ENCODE data around the gene CNTF. TPM values are rescaled to one million over a fixed set of nuclear protein-coding genes. Genes with fewer than 3 reads are reported as not detected.

CNTF gene
- total and polyA plus RNA-seq, 2 experiments from 2014 or later, result 3.1 TPM; not detected in 1

- Histone ChIP-seq H3K27me3 (no peaks in the 10 kb centered on the region), H4K20me1 (ENCODE audit: insufficient read depth, poor library complexity, severe bottlenecking) (no peaks in the 10 kb centered on the region), H3K4me2 (peak within 1 kb of the TSS; percentile 88), H3K4me1 (ENCODE audit: insufficient read depth) (peaks cover 6% of the 10 kb centered on the region), H3K9me2 (replicated peaks; ENCODE audit: insufficient read depth) (no peaks in the 10 kb centered on the region), H3K4me3 (no peak within 1 kb of the TSS), H2AFZ (no peak within 1 kb of the TSS), H3K79me2 (peaks cover 24% of the 10 kb centered on the region), H3K36me3 (replicated peaks; ENCODE audit: insufficient read depth, low read depth) (no peaks in the 10 kb centered on the region), H3K9me3 (ENCODE audit: low read depth) (no peaks in the 10 kb centered on the region), H3K27ac (peak within 1 kb of the TSS; percentile 98)
- DNase-seq (ENCODE audit: low spot score), result no peak
- 96% methylated on average over 6 of the region's 6 CpGs for WGBS (ENCODE audit: low lambda C conversion rate, missing lambda C conversion rate)
- TF ChIP-seq EZH2phosphoT487 (IDR thresholded peaks at IDR 0.05; ENCODE audit: low read depth, severe bottlenecking, unreplicated experiment), result no peak
- no peak for TF ChIP-seq EZH2 (IDR thresholded peaks at IDR 0.05; ENCODE audit: borderline replicate concordance)
- TF ChIP-seq, protein P1, sequence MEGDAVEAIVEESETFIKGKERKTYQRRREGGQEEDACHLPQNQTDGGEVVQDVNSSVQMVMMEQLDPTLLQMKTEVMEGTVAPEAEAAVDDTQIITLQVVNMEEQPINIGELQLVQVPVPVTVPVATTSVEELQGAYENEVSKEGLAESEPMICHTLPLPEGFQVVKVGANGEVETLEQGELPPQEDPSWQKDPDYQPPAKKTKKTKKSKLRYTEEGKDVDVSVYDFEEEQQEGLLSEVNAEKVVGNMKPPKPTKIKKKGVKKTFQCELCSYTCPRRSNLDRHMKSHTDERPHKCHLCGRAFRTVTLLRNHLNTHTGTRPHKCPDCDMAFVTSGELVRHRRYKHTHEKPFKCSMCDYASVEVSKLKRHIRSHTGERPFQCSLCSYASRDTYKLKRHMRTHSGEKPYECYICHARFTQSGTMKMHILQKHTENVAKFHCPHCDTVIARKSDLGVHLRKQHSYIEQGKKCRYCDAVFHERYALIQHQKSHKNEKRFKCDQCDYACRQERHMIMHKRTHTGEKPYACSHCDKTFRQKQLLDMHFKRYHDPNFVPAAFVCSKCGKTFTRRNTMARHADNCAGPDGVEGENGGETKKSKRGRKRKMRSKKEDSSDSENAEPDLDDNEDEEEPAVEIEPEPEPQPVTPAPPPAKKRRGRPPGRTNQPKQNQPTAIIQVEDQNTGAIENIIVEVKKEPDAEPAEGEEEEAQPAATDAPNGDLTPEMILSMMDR (IDR thresholded peaks at IDR 0.05; ENCODE audit: poor library complexity), result no peak
Observed at GRCh38 chr11:58575377-58576020, 47.0 kb upstream of the CNTF start, which contains the start of gene LPXN. LPXN (minus strand) TSS chr11:58575856; CDS start chr11:58575772, 84 bp downstream.

DNA sequence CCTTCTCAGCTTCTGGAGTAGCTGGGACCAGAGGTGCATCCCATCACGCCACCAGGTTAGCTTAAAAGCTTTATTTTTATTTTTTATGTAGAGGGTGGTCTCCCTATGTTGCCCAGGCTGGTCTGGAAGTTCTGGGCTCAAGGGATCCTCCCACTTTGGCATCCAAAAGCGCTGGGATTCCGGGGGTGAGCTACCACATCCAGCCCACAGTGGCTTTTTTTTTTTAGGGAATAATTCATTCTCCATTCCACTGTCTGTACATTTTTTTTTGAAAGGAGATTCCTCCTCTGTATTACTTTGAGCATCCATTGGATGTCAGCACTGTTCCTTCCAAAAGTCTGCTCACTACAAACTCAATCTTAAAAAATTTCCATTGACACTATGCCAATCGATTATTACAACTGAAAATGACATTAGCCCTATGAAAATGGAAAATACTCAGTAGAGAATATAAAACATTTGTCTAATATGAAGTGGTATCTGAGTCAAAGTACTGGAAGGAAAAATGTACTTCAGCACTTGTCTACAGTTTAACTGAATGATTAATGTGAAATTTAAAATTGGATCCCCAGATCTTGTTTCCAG lies 45.5 kb upstream of the CNTF start:
- Histone ChIP-seq H3K36me3 (replicated peaks; ENCODE audit: insufficient read depth, low read depth) (no peaks in the 10 kb centered on the region), H3K9me3 (ENCODE audit: low read depth) (no peaks in the 10 kb centered on the region), H3K27me3 (no peaks in the 10 kb centered on the region), H3K27ac (peak overlapping the region; percentile 98), H4K20me1 (ENCODE audit: insufficient read depth, poor library complexity, severe bottlenecking) (peaks cover 3% of the 10 kb centered on the region), H2AFZ (peak overlapping the region; percentile 49), H3K4me3 (peak overlapping the region; percentile 50), H3K9me2 (replicated peaks; ENCODE audit: insufficient read depth) (no peaks in the 10 kb centered on the region), H3K4me2 (peak overlapping the region; percentile 88), H3K4me1 (ENCODE audit: insufficient read depth) (peaks cover 15% of the 10 kb centered on the region), H3K79me2 (peaks cover 35% of the 10 kb centered on the region)
- WGBS (ENCODE audit: low lambda C conversion rate, missing lambda C conversion rate), result 61% methylated on average over 4 of the region's 4 CpGs
- TF ChIP-seq, protein P1 (IDR thresholded peaks at IDR 0.05; ENCODE audit: poor library complexity), result peak; percentile 52
- no peak for TF ChIP-seq EZH2 (IDR thresholded peaks at IDR 0.05; ENCODE audit: borderline replicate concordance)
- DNase-seq (ENCODE audit: low spot score), result peak; percentile 36

DNA sequence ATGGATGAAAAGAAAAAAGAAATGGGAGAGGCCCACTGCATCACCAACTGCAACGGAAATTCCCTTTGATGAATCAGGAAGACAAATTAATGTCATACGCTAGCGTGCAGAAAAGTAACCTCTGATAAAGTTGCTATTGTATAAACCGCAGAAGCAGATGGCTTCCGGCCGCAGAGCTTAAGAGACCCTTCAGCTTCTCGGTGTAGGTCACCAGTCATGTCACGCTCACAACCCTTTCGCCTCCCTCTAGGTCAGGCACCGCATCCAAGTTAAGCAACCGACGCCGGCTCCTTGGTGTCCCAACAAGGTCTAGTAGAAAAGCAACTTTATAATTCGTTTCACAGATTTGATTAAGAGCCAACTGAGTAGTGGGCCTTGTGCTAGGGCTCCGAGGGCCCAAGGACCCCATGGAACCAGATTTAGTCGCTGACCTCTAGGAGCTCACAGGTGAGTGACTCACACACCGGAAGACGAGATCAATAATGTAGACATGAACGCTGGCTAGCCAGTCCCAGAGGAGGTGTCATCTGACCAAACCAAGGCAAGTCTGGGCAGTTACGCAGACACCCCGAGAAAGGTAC lies 44.8 kb upstream of the CNTF start:
- H3K79me2 ChIP-seq, result peaks cover 41% of the 10 kb centered on the region
- DNase-seq (ENCODE audit: low spot score), result peak; percentile 69
- H4K20me1 ChIP-seq (ENCODE audit: insufficient read depth, poor library complexity, severe bottlenecking), result peaks cover 8% of the 10 kb centered on the region
- peak overlapping the region; percentile 98 for H3K27ac ChIP-seq
- TF ChIP-seq EZH2phosphoT487 (IDR thresholded peaks at IDR 0.05; ENCODE audit: low read depth, severe bottlenecking, unreplicated experiment) (no peak), EZH2 (IDR thresholded peaks at IDR 0.05; ENCODE audit: borderline replicate concordance) (no peak)
- TF ChIP-seq, protein P1 (IDR thresholded peaks at IDR 0.05; ENCODE audit: poor library complexity), result no peak
- H2AFZ ChIP-seq, result peak overlapping the region; percentile 49
- no peaks in the 10 kb centered on the region for H3K27me3 ChIP-seq
- H3K4me3 ChIP-seq, result peak overlapping the region; percentile 50
- no peaks in the 10 kb centered on the region for H3K9me2 ChIP-seq (replicated peaks; ENCODE audit: insufficient read depth)
- H3K9me3 ChIP-seq (ENCODE audit: low read depth), result no peaks in the 10 kb centered on the region
- H3K4me1 ChIP-seq (ENCODE audit: insufficient read depth), result peaks cover 22% of the 10 kb centered on the region
- H3K36me3 ChIP-seq (replicated peaks; ENCODE audit: insufficient read depth, low read depth), result no peaks in the 10 kb centered on the region
- WGBS (ENCODE audit: low lambda C conversion rate, missing lambda C conversion rate), result under 1% methylated on average over 21 of the region's 21 CpGs
- H3K4me2 ChIP-seq, result peak overlapping the region; percentile 88
